Fibroblast of lung (primary cell): ENCODE measurements around the gene FASTK. TPM values are rescaled to one million over a fixed set of nuclear protein-coding genes. Genes with fewer than 3 reads are reported as not detected.

Experiments
- DNase-seq, 2 donors: peaks; one replicate each; pipeline versions ENCODE4 v3.0.0 to v3.0.0-alpha.2; 2010; ENCODE audit warnings: low read depth in 2 of 2
- H2AFZ ChIP-seq: 2 replicates; pipeline ENCODE4 v1.5.1; 2012; ENCODE audit warnings: low read length, control low read depth, inconsistent platforms
- H3K27ac ChIP-seq: 2 replicates; pipeline ENCODE4 v1.5.1; 2011; ENCODE audit warnings: low read length, control low read depth; ENCODE audit not compliant: insufficient read depth
- H3K27me3 ChIP-seq: 2 replicates; pipeline ENCODE4 v1.5.1; 2011; ENCODE audit warnings: mild to moderate bottlenecking, low read length; ENCODE audit not compliant: control insufficient read depth, insufficient read depth
- H3K36me3 ChIP-seq: 2 replicates; pipeline ENCODE4 v1.5.1; 2011; ENCODE audit warnings: low read length; ENCODE audit not compliant: control insufficient read depth, insufficient read depth
- H3K4me1 ChIP-seq: 2 replicates; pipeline ENCODE4 v1.5.1; 2011; ENCODE audit warnings: low read length; ENCODE audit not compliant: control insufficient read depth, insufficient read depth; ENCODE audit errors: extremely low read depth
- H3K4me2 ChIP-seq: 2 replicates; pipeline ENCODE4 v1.5.1; 2011; ENCODE audit warnings: low read length, control low read depth; ENCODE audit not compliant: insufficient read depth; ENCODE audit errors: extremely low read depth
- H3K4me3 ChIP-seq, 4 experiments: fragments of 200-600 bp in 1 of 4; sonication (generic) in 1 of 4; replicated peaks in 1 of 4; 2 replicates each; pipeline ENCODE4 v1.5.1; 2011 to 2016; ENCODE audit warnings: low read length in 4 of 4, low read depth in 3 of 4, mild to moderate bottlenecking in 3 of 4, control low read depth in 2 of 4, inconsistent platforms in 1 of 4, mixed read lengths in 1 of 4; ENCODE audit not compliant: insufficient read depth in 1 of 4; ENCODE audit errors: control extremely low read depth in 1 of 4
- H3K79me2 ChIP-seq: 2 replicates; pipeline ENCODE4 v1.5.1; 2012; ENCODE audit warnings: mild to moderate bottlenecking, low read length, inconsistent platforms; ENCODE audit not compliant: control insufficient read depth, insufficient read depth
- H3K9ac ChIP-seq: 2 replicates; pipeline ENCODE4 v1.5.1; 2011; ENCODE audit warnings: mild to moderate bottlenecking, low read length, control low read depth; ENCODE audit not compliant: insufficient read depth
- H3K9me3 ChIP-seq: 2 replicates; pipeline ENCODE4 v1.5.1; 2012; ENCODE audit warnings: low read depth, low read length; ENCODE audit not compliant: control insufficient read depth, insufficient read depth
- H4K20me1 ChIP-seq: 2 replicates; pipeline ENCODE4 v1.5.1; 2011; ENCODE audit warnings: low read length; ENCODE audit not compliant: control insufficient read depth, insufficient read depth; ENCODE audit errors: extremely low read depth
- CTCF ChIP-seq, 2 donors: IDR thresholded peaks in 1 of 2; conservative IDR thresholded peaks in 1 of 2; 1 replicate in 1 of 2; 2 replicates in 1 of 2; pipeline ENCODE4 v1.5.1; 2011 to 2012; ENCODE audit warnings: low read length in 2 of 2, control low read depth in 1 of 2, inconsistent platforms in 1 of 2, low read depth in 1 of 2, mild to moderate bottlenecking in 1 of 2
- EZH2 ChIP-seq: IDR thresholded peaks from 2 replicates; pipeline ENCODE4 v1.5.1; 2012; ENCODE audit warnings: low read length, control low read depth, mild to moderate bottlenecking; ENCODE audit errors: missing control alignments
- polyA plus RNA-seq, 2 donors: library from polyadenylated mRNA; depleted of rRNA in 1 of 2; stranded (reverse) in 1 of 2; unstranded in 1 of 2; fragments of >200 nt; gene quantifications; 2 replicates each; pipeline ENCODE4 v1.2.1, GENCODE V29; 2011 to 2012; ENCODE audit warnings: missing spikeins in 1 of 2
- total RNA-seq: library from RNA; depleted of rRNA; stranded (reverse); fragments of >200 nt; gene quantifications from 2 replicates; pipeline ENCODE4 v1.2.1, GENCODE V29; 2014

Gene FASTK
- total and polyA plus RNA-seq, 2 donors (not counting 1 experiment from before 2014, with no cell fraction given): 33.8 to 69.5 TPM

GRCh38 chr7:151078233-151079040, 2.2 kb downstream of the FASTK start:
- Histone ChIP-seq H3K4me2 (peak overlapping the region; percentile 35), H3K4me1 (peaks cover 24% of the 10 kb centered on the region), H3K9me3 (no peaks in the 10 kb centered on the region), H3K9ac (no peak overlapping the region), H3K4me3 (peak overlapping the region in 1 of 4 experiments; percentile 94), H2AFZ (no peak overlapping the region), H3K27ac (no peak overlapping the region), H4K20me1 (no peaks in the 10 kb centered on the region), H3K79me2 (peaks cover 28% of the 10 kb centered on the region), H3K27me3 (no peaks in the 10 kb centered on the region), H3K36me3 (peaks cover 28% of the 10 kb centered on the region)
- DNase-seq: no peak
- TF ChIP-seq CTCF (conservative IDR thresholded peaks at IDR 0.05 in 1 of 2, IDR thresholded peaks at IDR 0.05 in 1 of 2; ENCODE audit: low read depth in 1 of 2, low read length in 2 of 2) (no peak), EZH2 (no peak)

- Histone ChIP-seq H3K4me1 (peaks cover 24% of the 10 kb centered on the region), H2AFZ (no peak overlapping the region), H3K36me3 (peaks cover 28% of the 10 kb centered on the region), H3K4me3 (no peak overlapping the region), H3K27ac (no peak overlapping the region), H3K4me2 (no peak overlapping the region), H4K20me1 (no peaks in the 10 kb centered on the region), H3K79me2 (peaks cover 27% of the 10 kb centered on the region), H3K9ac (no peak overlapping the region), H3K9me3 (no peaks in the 10 kb centered on the region), H3K27me3 (no peaks in the 10 kb centered on the region)
- no peak for DNase-seq
- TF ChIP-seq EZH2 (no peak), CTCF (conservative IDR thresholded peaks at IDR 0.05 in 1 of 2, IDR thresholded peaks at IDR 0.05 in 1 of 2; ENCODE audit: low read depth in 1 of 2, low read length in 2 of 2) (no peak)
Observed at GRCh38 chr7:151077705-151078232, 2.8 kb downstream of the FASTK start.

DNA sequence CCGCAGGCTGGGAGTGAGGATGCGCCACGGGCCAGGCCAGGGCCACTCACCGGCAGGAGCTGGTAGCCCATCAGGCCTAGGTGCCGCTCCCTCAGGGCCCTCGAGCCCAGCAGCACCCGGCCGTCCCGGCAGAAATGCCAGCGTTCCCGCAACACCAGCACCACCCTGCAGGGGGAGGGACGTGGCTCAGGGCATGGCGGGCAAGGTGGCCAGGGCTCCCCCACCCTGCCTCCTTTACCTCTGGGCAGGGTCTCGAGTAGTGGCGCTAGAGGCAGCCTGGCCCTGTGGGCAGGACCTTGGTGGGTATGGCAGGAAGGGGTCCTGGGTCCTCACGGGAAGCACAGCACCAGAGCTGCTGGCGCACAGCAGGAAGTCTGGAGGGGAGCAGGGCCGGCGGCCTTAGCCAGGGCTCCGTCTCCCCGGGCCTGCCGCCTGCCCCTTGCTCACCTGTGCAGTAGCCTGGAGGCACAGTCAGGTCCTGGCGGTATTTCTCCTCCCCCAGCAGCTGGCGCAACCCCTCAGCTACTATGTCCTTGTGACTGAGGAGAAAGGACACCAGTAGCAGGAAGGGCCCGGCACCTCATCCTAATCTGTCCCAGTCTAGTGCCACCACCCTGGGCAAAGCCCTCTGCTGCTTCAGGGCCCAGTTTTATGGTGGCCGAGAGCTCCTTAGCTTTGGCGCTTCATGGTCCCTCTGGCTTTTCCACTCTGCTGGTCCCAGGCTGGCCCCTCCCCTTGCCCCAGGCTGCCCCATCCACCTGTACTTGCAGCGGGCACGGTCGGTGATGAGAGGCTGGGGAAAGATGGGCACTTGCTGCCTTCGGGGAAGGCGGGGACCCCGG, 3.5 kb downstream of the FASTK start:
- no peak overlapping the region for H3K4me2 ChIP-seq
- peaks cover 25% of the 10 kb centered on the region for H3K36me3 ChIP-seq
- peaks cover 18% of the 10 kb centered on the region for H3K4me1 ChIP-seq
- H2AFZ ChIP-seq: no peak overlapping the region
- H3K9ac ChIP-seq: no peak overlapping the region
- no peak overlapping the region for H3K4me3 ChIP-seq
- DNase-seq: no peak
- peaks cover 20% of the 10 kb centered on the region for H3K79me2 ChIP-seq
- no peaks in the 10 kb centered on the region for H3K9me3 ChIP-seq
- TF ChIP-seq CTCF (conservative IDR thresholded peaks at IDR 0.05 in 1 of 2, IDR thresholded peaks at IDR 0.05 in 1 of 2; ENCODE audit: low read depth in 1 of 2, low read length in 2 of 2) (peak; percentile 30 to 42), EZH2 (no peak)
- no peak overlapping the region for H3K27ac ChIP-seq
- no peaks in the 10 kb centered on the region for H3K27me3 ChIP-seq
- H4K20me1 ChIP-seq: no peaks in the 10 kb centered on the region
